Psoas muscle (tissue), 8 donors: ENCODE data around the gene ABCC3. TPM values are rescaled to one million over a fixed set of nuclear protein-coding genes. Genes with fewer than 3 reads are reported as not detected.

Source experiments
- ATAC-seq, 4 donors: fragments of 200-7000 bp; cut with Tn5 transposase; one replicate each; pipeline ENCODE4 v1.9.1; 2020; ENCODE audit warnings: moderate library complexity in 3 of 4, mild to moderate bottlenecking in 2 of 4
- DNase-seq, 2 donors: peaks; one replicate each; pipeline ENCODE4 v3.0.0-alpha.2; 2020
- H3K27ac ChIP-seq: fragments of 200-600 bp; one replicate; pipeline ENCODE4 v1.8.0; 2022
- H3K27me3 ChIP-seq, 3 donors: fragments of 200-600 bp in 1 of 3; one replicate each; pipeline versions ENCODE4 v1.6.1 to v1.8.0; 2013 to 2022; ENCODE audit warnings: low read length in 2 of 3, mild to moderate bottlenecking in 2 of 3, moderate library complexity in 1 of 3; ENCODE audit not compliant: insufficient read depth in 3 of 3
- H3K36me3 ChIP-seq, 2 donors: fragments of 200-600 bp in 1 of 2; one replicate each; pipeline versions ENCODE4 v1.6.1 to v1.8.0; 2013 to 2022; ENCODE audit warnings: low read depth in 1 of 2, mild to moderate bottlenecking in 1 of 2, moderate library complexity in 1 of 2; ENCODE audit not compliant: insufficient read depth in 1 of 2
- H3K4me1 ChIP-seq: fragments of 200-600 bp; one replicate; pipeline ENCODE4 v1.8.0; 2022
- H3K4me3 ChIP-seq: fragments of 200-600 bp; one replicate; pipeline ENCODE4 v1.8.0; 2022; ENCODE audit warnings: mild to moderate bottlenecking
- H3K9me3 ChIP-seq: fragments of 200-600 bp; one replicate; pipeline ENCODE4 v1.8.0; 2022
- CTCF ChIP-seq: fragments of 200-600 bp; IDR thresholded peaks from one replicate; pipeline ENCODE4 v1.8.0; 2022; ENCODE audit warnings: antibody characterized with exemption
- WGBS, 3 donors: extraction: QIAGEN DNeasy Blood & Tissue Kit; methylation state at CpG; one replicate each; pipeline versions ENCODE4 v1.1.6 to v1.1.7; 2013; 5-methylcytosine and 5-hydroxymethylcytosine counted together
- intact Hi-C, 2 donors: fragments of 100-400 bp; cut with DNase I; formaldehyde crosslinking; loops; one replicate each; pipeline versions ENCODE4 v1.11.0 to v1.14.2; 2022
- polyA plus RNA-seq, 3 donors: library from polyadenylated mRNA; stranded (reverse); fragments of 200-250 nt; gene quantifications; one replicate each; pipeline ENCODE4 v1.2.3, GENCODE V29; 2013
- total RNA-seq, 4 donors: library from RNA; stranded (reverse); fragmentation: NEBNext Ultra II Directional in 2 of 4; extraction: Animal tissue kit (Norgen Biotek cat#: 25700) in 2 of 4; gene quantifications; one replicate each; pipeline versions ENCODE4 v1.2.1 to v1.2.4, GENCODE V29; 2021 to 2023
- donor health status: healthy with polysubstance abuse.
- donor health status: DM: no; HTN: no; CAD: no; lungs with moderate emphysema.
- donor health status: Bipolar disorder and iron deficiency.
- donor health status: healthy.
- donor health status: DM: yes; HTN: yes; CAD: no.
- donor health status: DM: no; HTN: no; CAD: no.
- donor health status: DM: no; HTN: no; CAD: no.
- donor health status: DM: yes; HTN: yes; CAD: no.

Gene ABCC3
- total and polyA plus RNA-seq, 7 donors: 0.36 to 1.6 (median 0.61) TPM

GRCh38 chr17:50684288-50684611, 49.6 kb downstream of the ABCC3 start:
- Histone ChIP-seq H3K4me1 (peaks cover 17% of the 10 kb centered on the region), H3K9me3 (no peaks in the 10 kb centered on the region), H3K27me3 (no peaks in the 10 kb centered on the region), H3K27ac (no peak overlapping the region), H3K36me3 (no peaks in the 10 kb centered on the region), H3K4me3 (no peak overlapping the region)
- DNase-seq (no peak), ATAC-seq (no peak)
- TF ChIP-seq CTCF: no peak
- intact Hi-C loops: loop anchor here in 1 of 2 donors (5.0 kb wide), 2 partner anchors 52 to 132 kb away; partner anchors contain the start of gene ABCC3
- 86 to 89% (median 87%) methylated on average over 5 of the region's 5 CpGs for WGBS, 3 donors

GRCh38 chr17:50684612-50685333, 50.1 kb downstream of the ABCC3 start:
- ATAC-seq (peak in 2 of 4 donors; percentile 43), DNase-seq (no peak)
- Histone ChIP-seq H3K9me3 (no peaks in the 10 kb centered on the region), H3K4me3 (no peak overlapping the region), H3K36me3 (no peaks in the 10 kb centered on the region), H3K27me3 (no peaks in the 10 kb centered on the region), H3K27ac (no peak overlapping the region), H3K4me1 (peaks cover 17% of the 10 kb centered on the region)
- 65 to 67% (median 65%) methylated on average over 15 of the region's 15 CpGs for WGBS, 3 donors
- TF ChIP-seq CTCF: no peak
- intact Hi-C loops: loop anchor here in 1 of 2 donors (5.0 kb wide), 2 partner anchors 52 to 132 kb away; partner anchors contain the start of gene ABCC3

GRCh38 chr17:50685334-50685665, 50.6 kb downstream of the ABCC3 start:
- no peak for ATAC-seq
- no peaks in the 10 kb centered on the region for H3K36me3 ChIP-seq
- no peak overlapping the region for H3K4me3 ChIP-seq
- peaks cover 17% of the 10 kb centered on the region for H3K4me1 ChIP-seq
- no peak for TF ChIP-seq CTCF
- WGBS, 3 donors: 90 to 95% (median 94%) methylated on average over 1 of the region's 1 CpG
- DNase-seq: no peak
- no peaks in the 10 kb centered on the region for H3K9me3 ChIP-seq
- H3K27me3 ChIP-seq: no peaks in the 10 kb centered on the region
- intact Hi-C loops: no loop called here
- no peak overlapping the region for H3K27ac ChIP-seq

GRCh38 chr17:50685691-50686493, 51.2 kb downstream of the ABCC3 start:
- Histone ChIP-seq H3K4me3 (no peak overlapping the region), H3K27me3 (no peaks in the 10 kb centered on the region), H3K9me3 (no peaks in the 10 kb centered on the region), H3K27ac (peak overlapping the region; percentile 2), H3K4me1 (peaks cover 17% of the 10 kb centered on the region), H3K36me3 (no peaks in the 10 kb centered on the region)
- TF ChIP-seq CTCF: no peak
- intact Hi-C loops: no loop called here
- DNase-seq: no peak
- 62 to 79% (median 75%) methylated on average over 17 of the region's 17 CpGs for WGBS, 3 donors
- ATAC-seq: no peak
